GM19395 (cell line): ENCODE results near the gene DBH.

Experiments
- ATAC-seq: cut with Tn5 transposase; IDR thresholded peaks from one replicate; pipeline ENCODE4 v1.9.1; 2021; ENCODE audit warnings: mild to moderate bottlenecking, moderate library complexity; ENCODE audit not compliant: unreplicated experiment

DBH gene

GRCh38 chr9:133635533-133636531, at the start of gene DBH:
TSS of gene DBH (plus strand) at chr9:133636363. CDS start at chr9:133636372, 9 bp downstream.
- no peak for ATAC-seq

- no peak for ATAC-seq
These were observed 49.1 kb upstream of the DBH start for GRCh38 chr9:133587051-133587450.

- no peak for ATAC-seq
These were observed 48.7 kb upstream of the DBH start for GRCh38 chr9:133587466-133587865.

- no peak for ATAC-seq
These were observed 46.5 kb upstream of the DBH start for GRCh38 chr9:133589454-133590227.

GRCh38 chr9:133590231-133590855, 45.8 kb upstream of the DBH start:
- ATAC-seq = no peak

- ATAC-seq = no peak
These were observed 44.9 kb upstream of the DBH start for GRCh38 chr9:133591116-133591910.

- ATAC-seq = no peak
These were observed 44.2 kb upstream of the DBH start for GRCh38 chr9:133591985-133592384.

GRCh38 chr9:133592731-133593409, 43.3 kb upstream of the DBH start:
- no peak for ATAC-seq

GRCh38 chr9:133593587-133594253, 42.4 kb upstream of the DBH start:
- no peak for ATAC-seq

GRCh38 chr9:133594310-133594709, 41.9 kb upstream of the DBH start:
- no peak for ATAC-seq

- ATAC-seq = no peak
These were observed 40.3 kb upstream of the DBH start for GRCh38 chr9:133595910-133596309.

GRCh38 chr9:133597316-133597957, 38.7 kb upstream of the DBH start:
- no peak for ATAC-seq

GRCh38 chr9:133598978-133599377, 37.2 kb upstream of the DBH start:
- ATAC-seq = no peak

GRCh38 chr9:133599470-133600173, 36.5 kb upstream of the DBH start:
- no peak for ATAC-seq

GRCh38 chr9:133600739-133601138, 35.4 kb upstream of the DBH start:
- no peak for ATAC-seq

GRCh38 chr9:133601746-133602145, 34.4 kb upstream of the DBH start:
- ATAC-seq = no peak

GRCh38 chr9:133602277-133602676, 33.9 kb upstream of the DBH start:
- no peak for ATAC-seq
